ENCODE results near the gene PDE6A.
A peak's percentile ranks its signal among the peaks of the same experiment; 100 is the strongest.

Gene PDE6A

GRCh38 chr5:149830579-149830978 is 114.0 kb downstream of the PDE6A start:
- Histone ChIP-seq H2AFZ (ENCODE audit: low read depth, low read length) (no peak overlapping the region), H3K36me3 (replicated peaks; ENCODE audit: low read depth, low read length) (no peaks in the 10 kb centered on the region), H3K27ac (ENCODE audit: low read length) (no peak overlapping the region), H4K20me1 (ENCODE audit: insufficient read depth, low read length) (peaks cover 3% of the 10 kb centered on the region; the same call in 1 of the 2 replicates), H3K9me3 (ENCODE audit: insufficient read depth, low read length) (no peaks in the 10 kb centered on the region), H3K4me2 (ENCODE audit: low read length) (no peak overlapping the region), H3K79me2 (ENCODE audit: low read length) (no peaks in the 10 kb centered on the region), H3K27me3 (ENCODE audit: low read depth, low read length) (no peaks in the 10 kb centered on the region), H3K9ac (ENCODE audit: low read length) (no peak overlapping the region), H3K4me3 (ENCODE audit: low read length) (no peak overlapping the region), H3K4me1 (ENCODE audit: low read length) (peaks cover 12% of the 10 kb centered on the region)
- TF ChIP-seq CTCF (IDR thresholded peaks at IDR 0.05; ENCODE audit: low read depth, low read length) = no peak

- Histone ChIP-seq H3K4me3 (ENCODE audit: low read length) (no peak overlapping the region), H3K9me3 (ENCODE audit: insufficient read depth, low read length) (no peaks in the 10 kb centered on the region), H3K4me1 (ENCODE audit: low read length) (peaks cover 12% of the 10 kb centered on the region), H3K9ac (ENCODE audit: low read length) (no peak overlapping the region), H3K27me3 (ENCODE audit: low read depth, low read length) (no peaks in the 10 kb centered on the region), H3K36me3 (replicated peaks; ENCODE audit: low read depth, low read length) (no peaks in the 10 kb centered on the region), H3K27ac (ENCODE audit: low read length) (no peak overlapping the region), H3K79me2 (ENCODE audit: low read length) (no peaks in the 10 kb centered on the region), H2AFZ (ENCODE audit: low read depth, low read length) (no peak overlapping the region), H4K20me1 (ENCODE audit: insufficient read depth, low read length) (peaks cover 3% of the 10 kb centered on the region; the same call in 1 of the 2 replicates), H3K4me2 (ENCODE audit: low read length) (no peak overlapping the region)
- TF ChIP-seq EZH2phosphoT487 (IDR thresholded peaks at IDR 0.05; ENCODE audit: low read depth) = no peak
- no peak; the same call in 1 of the 2 replicates for TF ChIP-seq CTCF (IDR thresholded peaks at IDR 0.05; ENCODE audit: low read depth, low read length)
Measured at GRCh38 chr5:149829954-149830353, 114.6 kb downstream of the PDE6A start.

GRCh38 chr5:149828161-149829011 is 116.2 kb downstream of the PDE6A start:
- H3K9me3 ChIP-seq (ENCODE audit: insufficient read depth, low read length) = no peaks in the 10 kb centered on the region
- H3K27me3 ChIP-seq (ENCODE audit: low read depth, low read length) = no peaks in the 10 kb centered on the region
- no peaks in the 10 kb centered on the region for H3K36me3 ChIP-seq (replicated peaks; ENCODE audit: low read depth, low read length)
- H3K9ac ChIP-seq (ENCODE audit: low read length) = no peak overlapping the region
- H3K27ac ChIP-seq (ENCODE audit: low read length) = no peak overlapping the region
- peaks cover 3% of the 10 kb centered on the region; the same call in 1 of the 2 replicates for H4K20me1 ChIP-seq (ENCODE audit: insufficient read depth, low read length)
- TF ChIP-seq CTCF (IDR thresholded peaks at IDR 0.05; ENCODE audit: low read depth, low read length) = peak; percentile 70
- TF ChIP-seq EZH2phosphoT487 (IDR thresholded peaks at IDR 0.05; ENCODE audit: low read depth) = no peak
- no peak overlapping the region for H3K4me3 ChIP-seq (ENCODE audit: low read length)
- H3K4me2 ChIP-seq (ENCODE audit: low read length) = no peak overlapping the region
- peaks cover 12% of the 10 kb centered on the region for H3K4me1 ChIP-seq (ENCODE audit: low read length)
- no peak overlapping the region for H2AFZ ChIP-seq (ENCODE audit: low read depth, low read length)
- no peaks in the 10 kb centered on the region for H3K79me2 ChIP-seq (ENCODE audit: low read length)

GRCh38 chr5:149827546-149827945 is 117.0 kb downstream of the PDE6A start:
- Histone ChIP-seq H3K4me1 (ENCODE audit: low read length) (peaks cover 12% of the 10 kb centered on the region), H3K27ac (ENCODE audit: low read length) (no peak overlapping the region), H3K27me3 (ENCODE audit: low read depth, low read length) (no peaks in the 10 kb centered on the region), H3K9me3 (ENCODE audit: insufficient read depth, low read length) (no peaks in the 10 kb centered on the region), H3K79me2 (ENCODE audit: low read length) (no peaks in the 10 kb centered on the region), H3K4me2 (ENCODE audit: low read length) (no peak overlapping the region), H3K4me3 (ENCODE audit: low read length) (no peak overlapping the region), H4K20me1 (ENCODE audit: insufficient read depth, low read length) (peaks cover 3% of the 10 kb centered on the region; the same call in 1 of the 2 replicates), H2AFZ (ENCODE audit: low read depth, low read length) (no peak overlapping the region), H3K36me3 (replicated peaks; ENCODE audit: low read depth, low read length) (no peaks in the 10 kb centered on the region), H3K9ac (ENCODE audit: low read length) (no peak overlapping the region)
- TF ChIP-seq CTCF (IDR thresholded peaks at IDR 0.05; ENCODE audit: low read depth, low read length) = no peak
- TF ChIP-seq EZH2phosphoT487 (IDR thresholded peaks at IDR 0.05; ENCODE audit: low read depth) = no peak
